22Rv1 (cell line): ENCODE results near the gene JMJD1C.

ENCODE experiments used
- H3K27ac ChIP-seq: fragments of 450-650 bp; 2 replicates; pipeline ENCODE4 v1.5.1; 2017
- ZFX ChIP-seq: fragments of 450-650 bp; IDR thresholded peaks from 2 replicates; pipeline ENCODE4 v1.6.1; 2017; ENCODE audit warnings: antibody characterized with exemption, borderline replicate concordance
- TF ChIP-seq, protein P1 (sequence below): fragments of 450-650 bp; IDR thresholded peaks from 2 replicates; pipeline ENCODE4 v1.5.1; 2017; ENCODE audit warnings: mild to moderate bottlenecking

JMJD1C gene

DNA sequence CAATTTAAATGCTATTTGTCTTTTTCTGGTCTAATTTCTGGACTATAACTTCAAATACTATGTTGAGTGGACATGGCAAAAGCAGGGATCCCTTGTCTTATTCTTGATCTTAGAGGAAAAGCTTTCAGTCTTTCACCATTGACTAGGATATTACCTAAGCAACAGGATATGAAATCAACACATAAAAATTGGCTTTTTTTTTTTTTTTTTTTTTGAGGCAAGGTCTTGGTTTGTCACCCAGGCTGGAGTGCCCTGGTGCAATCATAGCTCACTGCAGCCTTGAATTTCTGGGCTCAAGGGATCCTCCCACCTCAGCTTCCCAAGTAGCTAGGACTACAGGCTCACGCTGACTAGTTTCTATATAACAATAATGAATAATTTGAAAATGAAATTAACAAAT lies 90.8 kb downstream of the JMJD1C start:
- no peak overlapping the region for H3K27ac ChIP-seq
- no peak for TF ChIP-seq ZFX

DNA sequence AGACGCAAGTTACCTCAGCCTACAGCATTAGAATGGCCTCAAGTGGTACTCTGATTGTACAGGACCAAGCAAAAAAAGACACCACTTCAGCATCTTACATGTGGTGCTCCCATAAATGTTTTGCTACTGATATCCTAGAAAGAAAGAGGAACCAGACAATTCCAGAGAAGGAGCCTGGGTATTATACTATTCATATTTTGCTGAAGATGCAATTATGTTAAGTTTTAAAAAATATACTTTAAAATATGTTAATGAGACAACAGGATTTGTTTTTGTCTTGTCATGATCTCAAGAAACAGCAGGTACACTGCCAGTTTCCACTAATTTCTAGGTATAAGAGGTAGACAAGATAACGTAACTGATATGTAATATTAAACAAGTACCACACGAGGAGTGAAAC lies 92.6 kb downstream of the JMJD1C start:
- H3K27ac ChIP-seq = no peak overlapping the region
- no peak for TF ChIP-seq ZFX
- TF ChIP-seq, protein P1, sequence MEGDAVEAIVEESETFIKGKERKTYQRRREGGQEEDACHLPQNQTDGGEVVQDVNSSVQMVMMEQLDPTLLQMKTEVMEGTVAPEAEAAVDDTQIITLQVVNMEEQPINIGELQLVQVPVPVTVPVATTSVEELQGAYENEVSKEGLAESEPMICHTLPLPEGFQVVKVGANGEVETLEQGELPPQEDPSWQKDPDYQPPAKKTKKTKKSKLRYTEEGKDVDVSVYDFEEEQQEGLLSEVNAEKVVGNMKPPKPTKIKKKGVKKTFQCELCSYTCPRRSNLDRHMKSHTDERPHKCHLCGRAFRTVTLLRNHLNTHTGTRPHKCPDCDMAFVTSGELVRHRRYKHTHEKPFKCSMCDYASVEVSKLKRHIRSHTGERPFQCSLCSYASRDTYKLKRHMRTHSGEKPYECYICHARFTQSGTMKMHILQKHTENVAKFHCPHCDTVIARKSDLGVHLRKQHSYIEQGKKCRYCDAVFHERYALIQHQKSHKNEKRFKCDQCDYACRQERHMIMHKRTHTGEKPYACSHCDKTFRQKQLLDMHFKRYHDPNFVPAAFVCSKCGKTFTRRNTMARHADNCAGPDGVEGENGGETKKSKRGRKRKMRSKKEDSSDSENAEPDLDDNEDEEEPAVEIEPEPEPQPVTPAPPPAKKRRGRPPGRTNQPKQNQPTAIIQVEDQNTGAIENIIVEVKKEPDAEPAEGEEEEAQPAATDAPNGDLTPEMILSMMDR = no peak

GRCh38 chr10:63369711-63370110 lies 96.1 kb downstream of the JMJD1C start:
- TF ChIP-seq, protein P1 = no peak
- TF ChIP-seq ZFX = no peak
- H3K27ac ChIP-seq = no peak overlapping the region

GRCh38 chr10:63368365-63368764 lies 97.4 kb downstream of the JMJD1C start:
- TF ChIP-seq, protein P1 = no peak
- TF ChIP-seq ZFX = no peak
- H3K27ac ChIP-seq = no peak overlapping the region

- H3K27ac ChIP-seq = no peak overlapping the region
- TF ChIP-seq, protein P1 = no peak
- no peak for TF ChIP-seq ZFX
Observed at GRCh38 chr10:63366933-63367332, 98.8 kb downstream of the JMJD1C start.

DNA sequence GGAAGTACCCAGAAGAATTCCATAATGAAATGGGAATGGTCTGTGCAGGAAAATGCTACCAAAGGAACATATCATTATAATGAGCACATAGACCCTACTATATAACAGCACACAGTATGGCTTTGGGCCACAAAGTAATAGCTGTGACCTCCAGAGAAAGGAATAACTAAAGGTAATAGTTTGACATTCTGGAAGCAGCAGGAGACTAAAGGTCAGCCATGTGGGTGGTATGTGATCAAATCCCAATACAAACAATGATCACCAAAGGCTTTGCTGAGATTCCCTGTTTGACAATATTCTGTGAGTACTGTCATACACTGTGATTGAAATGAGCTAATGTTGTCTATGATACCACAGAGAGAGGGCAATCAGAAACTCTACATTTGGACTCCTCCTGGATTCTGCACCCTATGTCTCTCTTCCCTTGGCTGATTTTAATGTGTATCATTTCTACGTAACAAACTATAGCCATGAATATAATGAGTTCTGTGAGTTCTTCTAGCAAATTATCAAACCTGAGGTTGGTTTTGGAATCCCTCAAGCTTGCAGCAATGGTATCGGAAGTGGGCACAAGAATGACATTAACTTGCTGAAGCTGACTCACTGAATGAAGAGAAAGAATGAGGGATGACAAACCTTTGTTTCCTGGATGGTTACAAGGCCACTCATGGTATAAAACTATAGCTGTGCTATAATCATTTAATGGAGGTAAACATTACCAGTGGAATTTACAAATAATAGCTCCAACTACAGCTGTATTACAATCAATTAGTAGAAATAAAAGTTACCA lies 99.6 kb downstream of the JMJD1C start:
- no peak for TF ChIP-seq ZFX
- TF ChIP-seq, protein P1 = no peak
- H3K27ac ChIP-seq = no peak overlapping the region

GRCh38 chr10:63364918-63365317 lies 100.9 kb downstream of the JMJD1C start:
- TF ChIP-seq ZFX = no peak
- TF ChIP-seq, protein P1 = no peak
- no peak overlapping the region for H3K27ac ChIP-seq

GRCh38 chr10:63363951-63364350 lies 101.8 kb downstream of the JMJD1C start:
- H3K27ac ChIP-seq = no peak overlapping the region
- TF ChIP-seq ZFX = no peak
- TF ChIP-seq, protein P1 = no peak
